ENCODE results near the gene TCEAL3. TPM values are rescaled to one million over a fixed set of nuclear protein-coding genes. Genes with fewer than 3 reads are reported as not detected.
"Not testable (repeated sequence)": the region's sequence is repeated elsewhere in the genome, so short reads cannot be mapped to it uniquely, and the experiment has no call there.

Gene TCEAL3
- total and polyA plus RNA-seq, 9 of the 15 experiments (the other 6 are each of a cell fraction or from before 2014, with no cell fraction given), result not detected

- H3K9me1 ChIP-seq (ENCODE audit: control insufficient read depth, insufficient read depth, low read length); FAIRE-seq; H4K20me1 ChIP-seq (replicated peaks; ENCODE audit: control insufficient read depth, insufficient read depth, low read length); H2AFZ ChIP-seq (ENCODE audit: low read depth, low read length); H3K9me3 ChIP-seq (replicated peaks; ENCODE audit: control insufficient read depth, insufficient read depth, low read depth, low read length); H3K4me1 ChIP-seq (replicated peaks in 1 of 2; ENCODE audit: control insufficient read depth in 2 of 2, insufficient read depth in 2 of 2, low read length in 2 of 2); H3K79me2 ChIP-seq (ENCODE audit: control insufficient read depth, insufficient read depth, low read length); H3K4me3 ChIP-seq; H3K36me3 ChIP-seq (ENCODE audit: control insufficient read depth, insufficient read depth, low read length); DNase-seq (ENCODE audit: extremely low read depth in 1 of 4, low spot score in 3 of 4); H3K27ac ChIP-seq (ENCODE audit: extremely low read depth, low read depth, low read length); CTCF ChIA-PET (ENCODE audit: low intra/inter-chr PET ratio); H3K27me3 ChIP-seq (ENCODE audit: control insufficient read depth in 2 of 2, insufficient read depth in 2 of 2, low read length in 2 of 2); intact Hi-C loops (cut with micrococcal nuclease); POLR2A ChIA-PET; H3K4me2 ChIP-seq (ENCODE audit: insufficient read depth, low read length); in situ Hi-C loops (cut with MboI); H3K9ac ChIP-seq (ENCODE audit: insufficient read depth in 1 of 2, low read depth in 2 of 2, low read length in 2 of 2); ATAC-seq; BruUV-seq (replicated peaks): not testable (repeated sequence)
- WGBS (ENCODE audit: insufficient coverage, low coverage, missing lambda C conversion rate), result 0% methylated on average over 2 of the region's 2 CpGs
- peak; percentile 30; the same call in 1 of the 2 replicates for TF ChIP-seq ZNF512 (tag; IDR thresholded peaks at IDR 0.05)
These were observed 51.7 kb downstream of the TCEAL3 start for GRCh38 chrX:103659460-103659859.

Other genes starting within 250 kb of the TCEAL3 start
Only the 7 nearest of the 8 such genes appear.
- gene RAB40A, start 88.5 kb upstream of the TCEAL3 start, total RNA-seq (2014; rRNA removed), result 0.08 TPM in 1 of 2 replicates, not detected in the other
- gene RAB40A, start 88.5 kb upstream of the TCEAL3 start, total RNA-seq (2014; rRNA removed; fragmentation: Illumina TruSeq; extraction: Trizol), result 0.06 and 0.07 TPM in 2 replicates
- 0.14 TPM in 1 of 2 replicates, not detected in the other for gene RAB40A, start 88.5 kb upstream of the TCEAL3 start, total RNA-seq (2015; rRNA removed; fragmentation: Illumina TruSeq; extraction: Trizol)
- not detected in 2 replicates for gene RAB40A, start 88.5 kb upstream of the TCEAL3 start, total RNA-seq (2021)
- 0.04 and 0.08 TPM in 2 replicates for gene RAB40A, start 88.5 kb upstream of the TCEAL3 start, polyA plus RNA-seq (2011; rRNA removed)
- gene RAB40A, start 88.5 kb upstream of the TCEAL3 start, polyA plus RNA-seq (2014; fragmentation: Illumina TruSeq; extraction: Trizol), result not detected in 2 replicates
- under 1 TPM; 0.11 to 0.15 TPM for gene RAB40A, start 88.5 kb upstream of the TCEAL3 start, polyA plus RNA-seq (2014; fragmentation: Nextera tagmentation; extraction: Ambion mirVana)
- gene RAB40A, start 88.5 kb upstream of the TCEAL3 start, polyA plus RNA-seq (2014; rRNA removed), result 0.09 and 0.18 TPM in 2 replicates
- gene TCEAL4, start 22.4 kb upstream of the TCEAL3 start, total RNA-seq (2014; rRNA removed), result 3.9 and 4.0 TPM in 2 replicates
- gene TCEAL4, start 22.4 kb upstream of the TCEAL3 start, total RNA-seq (2014; rRNA removed; fragmentation: Illumina TruSeq; extraction: Trizol), result 7.0 and 8.3 TPM in 2 replicates
- 7.9 and 8.4 TPM in 2 replicates for gene TCEAL4, start 22.4 kb upstream of the TCEAL3 start, total RNA-seq (2015; rRNA removed; fragmentation: Illumina TruSeq; extraction: Trizol)
- gene TCEAL4, start 22.4 kb upstream of the TCEAL3 start, total RNA-seq (2021), result 2.9 and 3.1 TPM in 2 replicates
- gene TCEAL4, start 22.4 kb upstream of the TCEAL3 start, polyA plus RNA-seq (2011; rRNA removed), result 0.36 and 0.37 TPM in 2 replicates
- gene TCEAL4, start 22.4 kb upstream of the TCEAL3 start, polyA plus RNA-seq (2014; fragmentation: Illumina TruSeq; extraction: Trizol), result 9.3 and 12.3 TPM in 2 replicates
- gene TCEAL4, start 22.4 kb upstream of the TCEAL3 start, polyA plus RNA-seq (2014; fragmentation: Nextera tagmentation; extraction: Ambion mirVana), result 1 to 10 TPM; 6.9 to 9.1 TPM
- 7.3 and 8.9 TPM in 2 replicates for gene TCEAL4, start 22.4 kb upstream of the TCEAL3 start, polyA plus RNA-seq (2014; rRNA removed)
- 3.3 and 4.0 TPM in 2 replicates for gene TCEAL1, start 21.0 kb downstream of the TCEAL3 start, total RNA-seq (2014; rRNA removed)
- 2.8 and 3.1 TPM in 2 replicates for gene TCEAL1, start 21.0 kb downstream of the TCEAL3 start, total RNA-seq (2014; rRNA removed; fragmentation: Illumina TruSeq; extraction: Trizol)
- gene TCEAL1, start 21.0 kb downstream of the TCEAL3 start, total RNA-seq (2015; rRNA removed; fragmentation: Illumina TruSeq; extraction: Trizol), result 2.9 and 4.0 TPM in 2 replicates
- gene TCEAL1, start 21.0 kb downstream of the TCEAL3 start, total RNA-seq (2021), result 2.1 and 2.5 TPM in 2 replicates
- gene TCEAL1, start 21.0 kb downstream of the TCEAL3 start, polyA plus RNA-seq (2011; rRNA removed), result 1.8 and 2.8 TPM in 2 replicates
- 3.4 and 4.1 TPM in 2 replicates for gene TCEAL1, start 21.0 kb downstream of the TCEAL3 start, polyA plus RNA-seq (2014; fragmentation: Illumina TruSeq; extraction: Trizol)
- gene TCEAL1, start 21.0 kb downstream of the TCEAL3 start, polyA plus RNA-seq (2014; fragmentation: Nextera tagmentation; extraction: Ambion mirVana), result 1 to 10 TPM; 2.5 to 4.1 TPM
- 3.8 and 5.3 TPM in 2 replicates for gene TCEAL1, start 21.0 kb downstream of the TCEAL3 start, polyA plus RNA-seq (2014; rRNA removed)
- gene MORF4L2, start 78.7 kb downstream of the TCEAL3 start, total RNA-seq (2014; rRNA removed), result 309 and 374 TPM in 2 replicates
- gene MORF4L2, start 78.7 kb downstream of the TCEAL3 start, total RNA-seq (2014; rRNA removed; fragmentation: Illumina TruSeq; extraction: Trizol), result 508 and 522 TPM in 2 replicates
- gene MORF4L2, start 78.7 kb downstream of the TCEAL3 start, total RNA-seq (2015; rRNA removed; fragmentation: Illumina TruSeq; extraction: Trizol), result 386 and 415 TPM in 2 replicates
- gene MORF4L2, start 78.7 kb downstream of the TCEAL3 start, total RNA-seq (2021), result 324 and 325 TPM in 2 replicates
- gene MORF4L2, start 78.7 kb downstream of the TCEAL3 start, polyA plus RNA-seq (2011; rRNA removed), result 608 and 781 TPM in 2 replicates
- gene MORF4L2, start 78.7 kb downstream of the TCEAL3 start, polyA plus RNA-seq (2014; fragmentation: Illumina TruSeq; extraction: Trizol), result 587 and 647 TPM in 2 replicates
- 100 to 1,000 TPM; 420 to 476 TPM for gene MORF4L2, start 78.7 kb downstream of the TCEAL3 start, polyA plus RNA-seq (2014; fragmentation: Nextera tagmentation; extraction: Ambion mirVana)
- 338 and 382 TPM in 2 replicates for gene MORF4L2, start 78.7 kb downstream of the TCEAL3 start, polyA plus RNA-seq (2014; rRNA removed)
- gene TMEM31, start 102.9 kb downstream of the TCEAL3 start, total RNA-seq (2014; rRNA removed), result not detected in 2 replicates
- gene TMEM31, start 102.9 kb downstream of the TCEAL3 start, total RNA-seq (2014; rRNA removed; fragmentation: Illumina TruSeq; extraction: Trizol), result not detected in 2 replicates
- gene TMEM31, start 102.9 kb downstream of the TCEAL3 start, total RNA-seq (2015; rRNA removed; fragmentation: Illumina TruSeq; extraction: Trizol), result not detected in 2 replicates
- gene TMEM31, start 102.9 kb downstream of the TCEAL3 start, total RNA-seq (2021), result not detected in 2 replicates
- 0.18 and 0.34 TPM in 2 replicates for gene TMEM31, start 102.9 kb downstream of the TCEAL3 start, polyA plus RNA-seq (2011; rRNA removed)
- not detected in 2 replicates for gene TMEM31, start 102.9 kb downstream of the TCEAL3 start, polyA plus RNA-seq (2014; fragmentation: Illumina TruSeq; extraction: Trizol)
- gene TMEM31, start 102.9 kb downstream of the TCEAL3 start, polyA plus RNA-seq (2014; fragmentation: Nextera tagmentation; extraction: Ambion mirVana), result not detected
- gene TMEM31, start 102.9 kb downstream of the TCEAL3 start, polyA plus RNA-seq (2014; rRNA removed), result not detected in 2 replicates
- gene PLP1, start 168.9 kb downstream of the TCEAL3 start, total RNA-seq (2014; rRNA removed), result not detected in 2 replicates
- not detected in 2 replicates for gene PLP1, start 168.9 kb downstream of the TCEAL3 start, total RNA-seq (2014; rRNA removed; fragmentation: Illumina TruSeq; extraction: Trizol)
- gene PLP1, start 168.9 kb downstream of the TCEAL3 start, total RNA-seq (2015; rRNA removed; fragmentation: Illumina TruSeq; extraction: Trizol), result not detected in 2 replicates
- gene PLP1, start 168.9 kb downstream of the TCEAL3 start, total RNA-seq (2021), result not detected in 2 replicates
- not detected in 2 replicates for gene PLP1, start 168.9 kb downstream of the TCEAL3 start, polyA plus RNA-seq (2011; rRNA removed)
- not detected in 2 replicates for gene PLP1, start 168.9 kb downstream of the TCEAL3 start, polyA plus RNA-seq (2014; fragmentation: Illumina TruSeq; extraction: Trizol)
- gene PLP1, start 168.9 kb downstream of the TCEAL3 start, polyA plus RNA-seq (2014; fragmentation: Nextera tagmentation; extraction: Ambion mirVana), result not detected
- gene PLP1, start 168.9 kb downstream of the TCEAL3 start, polyA plus RNA-seq (2014; rRNA removed), result not detected in 2 replicates
- gene RAB9B, start 224.3 kb downstream of the TCEAL3 start, total RNA-seq (2014; rRNA removed), result 0.04 TPM in 1 of 2 replicates, not detected in the other
- gene RAB9B, start 224.3 kb downstream of the TCEAL3 start, total RNA-seq (2014; rRNA removed; fragmentation: Illumina TruSeq; extraction: Trizol), result not detected in 2 replicates
- gene RAB9B, start 224.3 kb downstream of the TCEAL3 start, total RNA-seq (2015; rRNA removed; fragmentation: Illumina TruSeq; extraction: Trizol), result not detected in 2 replicates
- not detected in 2 replicates for gene RAB9B, start 224.3 kb downstream of the TCEAL3 start, total RNA-seq (2021)
- 0.04 TPM in 1 of 2 replicates, not detected in the other for gene RAB9B, start 224.3 kb downstream of the TCEAL3 start, polyA plus RNA-seq (2011; rRNA removed)
- gene RAB9B, start 224.3 kb downstream of the TCEAL3 start, polyA plus RNA-seq (2014; fragmentation: Illumina TruSeq; extraction: Trizol), result not detected in 2 replicates
- under 1 TPM in 1 of 2 experiments, not detected in 1; 0.03 TPM for gene RAB9B, start 224.3 kb downstream of the TCEAL3 start, polyA plus RNA-seq (2014; fragmentation: Nextera tagmentation; extraction: Ambion mirVana)
- gene RAB9B, start 224.3 kb downstream of the TCEAL3 start, polyA plus RNA-seq (2014; rRNA removed), result 0.05 TPM in 1 of 2 replicates, not detected in the other